ENCODE data around the gene PAK2. TPM values are rescaled to one million over a fixed set of nuclear protein-coding genes. Genes with fewer than 3 reads are reported as not detected.
A peak's percentile ranks its signal among the peaks of the same experiment; 100 is the strongest.
"Not testable (repeated sequence)": the region's sequence is repeated elsewhere in the genome, so short reads cannot be mapped to it uniquely, and the experiment has no call there.

Gene PAK2
- total RNA-seq, 4 donors from 2014 or later = 47.2 to 52.4 (median 51.6) TPM

DNA sequence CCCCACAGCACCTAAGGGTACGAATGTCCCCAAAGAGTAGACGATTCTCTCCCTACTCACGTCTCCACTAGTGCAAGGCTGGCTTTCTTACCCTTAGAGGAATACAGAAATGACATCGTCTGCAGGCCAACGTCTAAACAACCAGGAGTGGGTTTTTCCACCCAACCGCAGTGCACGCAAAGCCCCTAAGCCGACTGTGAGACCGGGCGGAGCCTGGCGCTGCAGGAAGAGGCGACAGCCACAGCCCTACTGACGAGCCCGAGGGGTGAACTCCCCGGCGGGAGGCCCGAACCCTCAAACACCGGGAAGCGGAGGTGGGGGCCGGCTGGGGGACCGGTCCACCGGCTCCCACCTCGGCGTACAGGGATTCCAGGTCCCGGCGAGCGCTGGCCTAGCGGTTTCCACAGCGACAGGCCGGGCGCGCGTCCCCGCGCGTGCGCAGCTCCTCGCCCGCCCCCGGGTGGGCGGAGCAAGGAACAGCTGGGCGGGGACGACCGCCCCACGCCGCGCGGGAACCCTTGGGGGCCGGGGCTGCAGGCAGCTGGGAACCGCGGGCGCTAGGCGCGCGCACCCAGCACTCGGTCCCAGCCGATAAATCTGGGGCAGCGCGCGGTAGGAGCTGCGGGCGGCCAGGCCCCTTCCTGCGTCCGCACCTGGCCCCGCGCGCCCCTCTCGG is 27.7 kb upstream of the PAK2 start, which contains the start of the genes CEP19 and PIGX:
TSS of gene CEP19 (minus strand) at position 413 of the 676 bp plus-strand sequence. CDS start 3,593 bp downstream, outside the sequence.
TSS of gene PIGX (plus strand) at position 540 of the 676 bp plus-strand sequence.
- WGBS = 0% methylated on average over 6 of the region's 68 CpGs
- TF ChIP-seq POLR2A (IDR thresholded peaks at IDR 0.05; ENCODE audit: low read depth) = peak; percentile 44
- TF ChIP-seq, protein P1, sequence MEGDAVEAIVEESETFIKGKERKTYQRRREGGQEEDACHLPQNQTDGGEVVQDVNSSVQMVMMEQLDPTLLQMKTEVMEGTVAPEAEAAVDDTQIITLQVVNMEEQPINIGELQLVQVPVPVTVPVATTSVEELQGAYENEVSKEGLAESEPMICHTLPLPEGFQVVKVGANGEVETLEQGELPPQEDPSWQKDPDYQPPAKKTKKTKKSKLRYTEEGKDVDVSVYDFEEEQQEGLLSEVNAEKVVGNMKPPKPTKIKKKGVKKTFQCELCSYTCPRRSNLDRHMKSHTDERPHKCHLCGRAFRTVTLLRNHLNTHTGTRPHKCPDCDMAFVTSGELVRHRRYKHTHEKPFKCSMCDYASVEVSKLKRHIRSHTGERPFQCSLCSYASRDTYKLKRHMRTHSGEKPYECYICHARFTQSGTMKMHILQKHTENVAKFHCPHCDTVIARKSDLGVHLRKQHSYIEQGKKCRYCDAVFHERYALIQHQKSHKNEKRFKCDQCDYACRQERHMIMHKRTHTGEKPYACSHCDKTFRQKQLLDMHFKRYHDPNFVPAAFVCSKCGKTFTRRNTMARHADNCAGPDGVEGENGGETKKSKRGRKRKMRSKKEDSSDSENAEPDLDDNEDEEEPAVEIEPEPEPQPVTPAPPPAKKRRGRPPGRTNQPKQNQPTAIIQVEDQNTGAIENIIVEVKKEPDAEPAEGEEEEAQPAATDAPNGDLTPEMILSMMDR (IDR thresholded peaks at IDR 0.05) = peak in 2 of 3 experiments; percentile 13 to 23
- TF ChIP-seq EP300 (IDR thresholded peaks at IDR 0.05) = no peak
- TF ChIP-seq POLR2AphosphoS5 (IDR thresholded peaks at IDR 0.05) = peak; percentile 51 to 79
- H3K36me3 ChIP-seq = no peaks in the 10 kb centered on the region
- H3K4me1 ChIP-seq = peaks cover 13 to 29% (median 22%) of the 10 kb centered on the region in 4 donors
- no peaks in the 10 kb centered on the region for H3K9me3 ChIP-seq
- H3K27ac ChIP-seq (replicated peaks in 1 of 4) = peak within 1 kb of the TSS; percentile 93 to 96 (median 94)
- peak within 1 kb of the TSS; percentile 82 to 96 (median 82) for H3K4me3 ChIP-seq
- intact Hi-C loops (cut with DNase I) = loop anchor here (2.0 kb wide), 1 partner anchor 29 kb away; no protein-coding TSS in a partner anchor
- peak; percentile 93 for DNase-seq (ENCODE audit: extremely low spot score)
- H3K27me3 ChIP-seq = no peaks in the 10 kb centered on the region

DNA sequence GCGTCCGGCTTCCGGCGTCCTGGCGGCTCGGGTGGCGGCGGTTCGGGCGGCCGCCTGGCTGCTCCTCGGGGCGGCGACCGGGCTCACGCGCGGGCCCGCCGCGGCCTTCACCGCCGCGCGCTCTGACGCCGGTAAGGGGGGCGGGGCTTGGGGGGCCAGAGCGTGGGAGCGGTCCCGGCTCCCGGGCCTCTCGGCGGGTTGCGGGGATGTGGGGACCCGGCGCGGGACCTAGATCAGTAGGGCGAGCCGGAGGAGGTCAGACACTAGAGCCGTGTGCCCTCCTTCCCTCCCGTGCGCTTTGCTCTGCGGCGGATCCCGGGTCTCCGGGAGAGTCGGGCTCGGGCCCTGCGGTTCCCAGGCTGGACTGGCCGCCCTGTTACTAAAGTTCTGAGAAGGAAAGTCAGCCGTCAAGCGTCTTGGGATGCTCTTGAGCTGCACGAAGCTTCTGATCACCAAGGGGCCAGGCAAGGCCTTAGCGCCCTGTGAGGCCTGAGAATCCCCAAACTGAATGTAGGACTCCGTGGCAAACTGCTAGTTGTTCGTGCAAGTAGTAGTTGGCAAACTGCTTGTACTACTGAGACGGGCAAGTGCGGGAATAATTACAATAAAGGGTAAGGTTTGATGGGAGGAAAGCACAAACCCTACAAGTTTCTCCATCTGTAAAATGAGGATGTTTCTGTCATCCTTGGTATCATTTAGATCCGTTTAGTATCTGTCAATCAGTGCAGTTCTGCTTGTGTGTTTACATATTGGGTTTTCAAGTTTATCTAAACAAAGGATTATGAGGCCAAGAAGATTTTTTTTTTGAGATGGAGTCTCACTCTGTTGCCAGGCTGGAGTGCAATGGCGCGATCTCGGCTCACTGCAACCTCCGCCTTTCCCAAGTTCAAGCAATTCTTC is 26.9 kb upstream of the PAK2 start:
- TF ChIP-seq EP300 (IDR thresholded peaks at IDR 0.05) = no peak
- TF ChIP-seq, protein P1 (IDR thresholded peaks at IDR 0.05) = peak in 1 of 3 experiments; percentile 2
- DNase-seq (ENCODE audit: extremely low spot score) = no peak
- peak overlapping the region; percentile 93 to 96 (median 94) for H3K27ac ChIP-seq (replicated peaks in 1 of 4)
- intact Hi-C loops (cut with DNase I) = loop anchor here (2.0 kb wide), 1 partner anchor 28 kb away; no protein-coding TSS in a partner anchor
- H3K9me3 ChIP-seq = no peaks in the 10 kb centered on the region
- WGBS = 35% methylated on average over 8 of the region's 64 CpGs
- no peaks in the 10 kb centered on the region for H3K27me3 ChIP-seq
- peaks cover 13 to 29% (median 22%) of the 10 kb centered on the region in 4 donors for H3K4me1 ChIP-seq
- peak overlapping the region; percentile 82 to 96 (median 82) for H3K4me3 ChIP-seq
- H3K36me3 ChIP-seq = no peaks in the 10 kb centered on the region

DNA sequence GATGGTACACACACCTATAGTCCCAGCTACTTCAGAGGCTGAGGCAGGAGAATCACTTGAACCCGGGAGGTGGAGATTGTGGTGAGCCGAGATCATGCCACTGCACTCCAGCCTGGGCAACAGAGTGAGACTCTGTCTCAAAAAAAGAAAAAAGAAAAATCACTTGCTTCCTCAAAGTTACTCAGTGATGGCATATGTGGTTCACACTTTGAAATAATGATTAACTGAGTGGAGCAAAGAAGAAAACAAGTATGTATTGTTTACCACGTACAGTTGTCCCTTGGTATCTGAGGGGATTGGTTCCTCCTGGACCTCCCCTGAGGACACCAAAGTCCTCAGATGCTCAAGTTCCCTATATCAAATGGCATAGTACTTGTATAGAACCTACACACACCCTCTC is 22.5 kb upstream of the PAK2 start:
- 93% methylated on average over 3 of the region's 3 CpGs for WGBS
- Histone ChIP-seq H3K36me3 (peaks cover 0 to 11% (median 4%) of the 10 kb centered on the region in 4 donors), H3K4me1 (peaks cover 8 to 21% (median 14%) of the 10 kb centered on the region in 4 donors)
- intact Hi-C loops (cut with DNase I); H3K9me3 ChIP-seq; H3K27me3 ChIP-seq; DNase-seq (ENCODE audit: extremely low spot score); H3K4me3 ChIP-seq; H3K27ac ChIP-seq (replicated peaks in 1 of 4): not testable (repeated sequence)

DNA sequence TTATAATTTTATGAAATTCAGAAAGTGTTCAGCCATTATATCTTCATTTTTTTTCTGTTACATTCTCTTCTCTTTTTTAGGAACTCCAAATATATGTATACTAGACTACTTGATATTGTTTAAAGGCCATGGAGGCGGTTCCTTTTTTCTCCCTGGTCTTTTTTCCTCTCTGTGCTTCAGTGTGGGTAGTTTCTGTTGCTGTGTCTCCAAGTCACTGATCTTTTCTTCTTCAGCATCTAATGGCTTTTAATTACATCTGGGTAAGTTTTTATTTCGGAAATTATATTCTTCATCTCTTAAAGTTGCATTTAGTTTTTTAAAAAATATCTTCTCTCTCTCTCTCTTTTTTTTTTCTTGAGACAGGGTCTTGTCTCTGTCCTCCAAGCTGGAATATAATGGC is 18.6 kb upstream of the PAK2 start:
- 60% methylated on average over 2 of the region's 2 CpGs for WGBS
- H3K4me3 ChIP-seq = no peak overlapping the region
- peaks cover 3 to 27% (median 15%) of the 10 kb centered on the region in 4 donors for H3K36me3 ChIP-seq
- DNase-seq (ENCODE audit: extremely low spot score) = no peak
- no peaks in the 10 kb centered on the region for H3K4me1 ChIP-seq
- H3K9me3 ChIP-seq = no peaks in the 10 kb centered on the region
- H3K27me3 ChIP-seq = no peaks in the 10 kb centered on the region
- TF ChIP-seq EP300 (IDR thresholded peaks at IDR 0.05) = no peak
- TF ChIP-seq, protein P1 (IDR thresholded peaks at IDR 0.05) = no peak
- no peak overlapping the region for H3K27ac ChIP-seq (replicated peaks in 1 of 4)
- intact Hi-C loops (cut with DNase I) = no loop called here
